Measurements from ENCODE around the gene DYNLT1. TPM values are rescaled to one million over a fixed set of nuclear protein-coding genes. Genes with fewer than 3 reads are reported as not detected.

DYNLT1 gene
- total and polyA plus RNA-seq, 9 of the 15 experiments (the other 6 are each of a cell fraction or from before 2014, with no cell fraction given), result 42.2 to 583 (median 127) TPM

GRCh38 chr6:158604048-158604406, 40.5 kb downstream of the DYNLT1 start:
- Histone ChIP-seq H3K4me1 (replicated peaks in 1 of 2; ENCODE audit: control insufficient read depth in 2 of 2, insufficient read depth in 2 of 2, low read length in 2 of 2) (peaks cover 0 to 8% of the 10 kb centered on the region in 2 experiments; a peak in 1 of 5 replicates), H3K4me2 (ENCODE audit: insufficient read depth, low read length) (no peak overlapping the region), H3K36me3 (ENCODE audit: control insufficient read depth, insufficient read depth, low read length) (peaks cover 90% of the 10 kb centered on the region), H3K9ac (ENCODE audit: insufficient read depth in 1 of 2, low read depth in 2 of 2, low read length in 2 of 2) (no peak overlapping the region), H3K79me2 (ENCODE audit: control insufficient read depth, insufficient read depth, low read length) (peaks cover 4% of the 10 kb centered on the region; the same call in 1 of the 3 replicates), H3K27me3 (ENCODE audit: control insufficient read depth in 2 of 2, insufficient read depth in 2 of 2, low read length in 2 of 2) (no peaks in the 10 kb centered on the region), H2AFZ (ENCODE audit: low read depth, low read length) (no peak overlapping the region), H3K4me3 (no peak overlapping the region), H4K20me1 (replicated peaks; ENCODE audit: control insufficient read depth, insufficient read depth, low read length) (no peaks in the 10 kb centered on the region), H3K27ac (ENCODE audit: extremely low read depth, low read depth, low read length) (no peak overlapping the region), H3K9me3 (replicated peaks; ENCODE audit: control insufficient read depth, insufficient read depth, low read depth, low read length) (no peaks in the 10 kb centered on the region), H3K9me1 (ENCODE audit: control insufficient read depth, insufficient read depth, low read length) (no peaks in the 10 kb centered on the region)
- ChIA-PET POLR2A (interaction anchor here (1.0 kb wide), 1 partner anchor 383 kb away, joined by 3 read pairs; no protein-coding TSS in a partner anchor), CTCF (ENCODE audit: low intra/inter-chr PET ratio) (interaction anchor here (2.1 kb wide), 1 partner anchor 383 kb away, joined by 7 read pairs; no protein-coding TSS in a partner anchor)
- in situ Hi-C loops (cut with MboI), result no loop called here
- 95% methylated on average over 6 of the region's 6 CpGs for WGBS (ENCODE audit: insufficient coverage, low coverage, missing lambda C conversion rate)
- FAIRE-seq (no peak), DNase-seq (ENCODE audit: extremely low read depth in 1 of 4, low spot score in 3 of 4) (no peak), ATAC-seq (no peak)
- intact Hi-C loops (cut with micrococcal nuclease), result no loop called here
- no TSS peak for BruUV-seq (replicated peaks)
- TF ChIP-seq ZBTB8A (IDR thresholded peaks at IDR 0.05; ENCODE audit: partially characterized antibody) (no peak), ZNF561 (CRISPR knock-in tag; conservative IDR thresholded peaks at IDR 0.05) (no peak), EGR1 (conservative IDR thresholded peaks at IDR 0.05) (no peak), PRDM10 (IDR thresholded peaks at IDR 0.05; ENCODE audit: partially characterized antibody) (no peak), ARID3A (IDR thresholded peaks at IDR 0.05; ENCODE audit: borderline replicate concordance, low read depth, low read length) (no peak), GTF2F1 (IDR thresholded peaks at IDR 0.05; ENCODE audit: low read depth, low read length) (no peak), REST (IDR thresholded peaks at IDR 0.05; ENCODE audit: borderline replicate concordance) (no peak), REST (CRISPR knock-in tag; IDR thresholded peaks at IDR 0.05; ENCODE audit: low read depth) (no peak)
